DLD1 (cell line): ENCODE measurements around the gene ARHGAP5.

ENCODE experiments used
- in situ Hi-C: cut with HindIII; loops from 2 replicates; pipeline ENCODE4 v1.10.0; 2017; ENCODE audit warnings: low sequenced_read_pairs

Gene ARHGAP5

DNA sequence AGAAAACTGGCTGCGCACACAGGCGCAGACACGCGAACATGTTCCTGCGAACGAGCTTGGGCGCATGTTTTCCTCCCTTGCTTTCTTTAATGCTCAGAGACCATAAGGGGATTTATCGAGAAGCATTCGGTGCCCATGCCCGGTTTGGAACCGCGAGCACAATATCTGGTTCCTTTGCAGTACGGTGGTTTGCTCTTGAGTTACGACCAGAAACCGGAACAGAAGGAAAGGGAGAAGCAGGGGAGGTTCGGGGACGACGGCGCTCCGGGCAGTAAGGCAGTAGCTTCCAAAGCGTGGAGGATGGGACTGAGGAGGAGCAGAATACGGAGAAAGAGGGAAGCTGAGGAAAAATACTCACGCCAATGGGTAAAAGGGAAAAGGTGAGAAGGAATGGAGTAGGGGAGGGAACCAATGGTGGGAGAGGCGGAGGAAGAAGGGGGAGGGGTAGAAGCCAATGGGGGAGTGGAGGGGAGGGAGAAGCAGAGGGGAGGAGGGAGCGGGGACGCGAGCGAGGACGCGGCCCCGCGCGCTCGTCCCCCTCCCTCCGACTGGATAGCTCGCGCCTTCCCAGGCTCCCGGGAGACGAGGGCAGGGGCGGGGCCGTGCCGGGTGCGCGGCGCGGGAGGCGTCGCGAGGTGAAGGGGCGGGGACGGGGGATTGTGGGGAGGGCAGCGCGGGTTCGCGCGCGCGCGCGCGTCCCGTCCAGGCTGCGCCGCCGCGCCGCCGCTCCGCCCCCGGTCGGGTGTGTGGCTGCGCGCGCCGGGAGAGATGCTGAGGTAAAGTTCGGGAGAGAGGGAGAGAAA, 625 bp upstream of the ARHGAP5 start:
- in situ Hi-C loops: no loop called here

DNA sequence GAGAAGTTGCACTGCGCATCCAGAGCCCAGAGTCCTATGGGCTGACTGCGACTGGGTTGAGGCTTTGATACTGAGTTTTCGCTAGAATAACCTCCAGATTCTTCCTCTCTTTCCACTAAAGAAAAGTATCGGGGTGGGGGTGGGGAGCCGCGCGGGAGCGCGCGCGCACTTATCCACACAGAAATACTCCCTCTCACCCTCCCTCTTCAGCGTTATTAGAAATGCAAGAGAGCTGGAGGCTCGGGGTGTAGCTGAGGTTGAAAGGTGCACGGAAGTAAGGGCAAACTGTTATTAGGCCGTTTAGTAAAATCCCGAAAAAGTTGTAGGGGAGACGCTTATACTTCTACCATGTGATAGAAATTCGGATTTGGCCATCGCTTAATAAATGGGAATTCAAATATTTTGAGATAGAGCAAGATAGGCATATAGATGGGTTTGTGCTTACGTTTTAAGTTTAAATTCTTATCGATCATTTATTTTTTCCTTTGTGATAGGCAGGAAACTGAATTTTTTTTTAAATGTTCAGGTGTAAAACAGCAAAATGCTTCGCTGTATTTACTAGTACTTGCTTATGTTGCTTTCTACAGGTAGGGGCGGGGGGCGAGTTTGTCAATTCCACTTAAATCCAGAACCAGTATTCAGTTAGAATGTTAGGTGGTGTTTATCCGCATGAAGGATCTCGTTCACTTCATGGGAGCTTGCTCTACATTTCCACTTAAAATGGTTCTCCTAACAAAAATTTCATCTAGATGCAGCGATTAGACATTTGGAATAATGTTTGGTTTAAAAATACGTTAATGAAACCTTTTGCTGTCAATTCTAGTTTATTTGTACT, 1.1 kb downstream of the ARHGAP5 start:
- in situ Hi-C loops: no loop called here

DNA sequence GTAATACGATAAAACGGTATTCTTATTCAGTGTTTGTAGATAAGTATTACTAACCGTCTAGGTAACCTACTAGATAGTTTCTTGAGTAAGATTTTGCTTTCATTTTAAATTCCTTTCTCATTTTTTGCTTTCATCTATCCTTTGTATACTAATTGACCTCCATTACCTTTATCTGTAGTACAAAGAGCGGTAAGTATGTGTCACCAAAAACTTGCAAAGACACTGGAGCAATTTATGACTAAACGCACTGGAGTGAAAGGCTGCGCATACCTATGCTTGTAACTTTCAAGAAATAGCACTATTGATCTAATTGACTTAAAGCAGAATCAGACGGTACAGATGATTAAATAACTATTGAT, 1.7 kb downstream of the ARHGAP5 start:
- in situ Hi-C loops: no loop called here

DNA sequence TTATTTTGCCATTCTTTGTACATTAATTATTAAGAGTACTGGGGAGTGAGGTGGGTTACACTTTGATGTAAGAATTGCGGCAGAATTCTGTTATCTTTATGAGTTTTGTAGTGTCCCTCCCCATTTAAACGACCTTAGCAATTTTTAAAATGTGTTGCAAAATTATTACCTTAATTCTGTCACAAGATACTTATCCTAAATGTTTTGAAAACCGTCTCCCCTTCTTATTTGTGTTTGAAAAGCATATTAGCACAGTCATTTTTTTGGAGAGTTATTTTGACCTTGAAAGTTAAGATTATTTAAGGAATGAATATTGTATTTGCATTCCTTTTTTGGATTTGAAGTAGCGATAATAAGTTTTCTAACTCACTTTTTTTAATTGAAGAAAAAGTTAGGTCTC, 2.2 kb downstream of the ARHGAP5 start:
- in situ Hi-C loops: no loop called here

DNA sequence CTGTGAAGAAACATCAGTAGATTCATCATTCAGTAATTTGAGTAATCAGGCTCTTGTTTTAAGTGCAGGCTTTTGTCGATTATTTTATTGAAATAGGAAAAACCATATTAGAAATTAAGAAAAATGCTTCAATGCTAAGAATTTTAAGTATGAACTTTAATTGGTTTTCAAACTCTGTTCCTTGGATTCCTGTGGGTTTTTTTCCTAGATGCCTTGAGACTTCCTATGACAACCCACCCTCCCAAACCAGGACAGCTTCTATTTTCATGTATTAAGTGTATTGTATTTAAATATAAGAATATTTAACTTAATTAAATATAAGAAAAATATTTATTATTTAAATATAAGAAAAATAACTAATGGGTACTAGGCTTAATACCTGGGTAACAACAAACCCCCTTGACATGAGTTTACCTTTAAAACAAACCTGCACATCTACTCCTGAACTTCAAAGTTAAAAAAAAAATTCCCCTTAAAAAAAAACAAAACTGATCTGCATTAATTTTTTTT, 3.0 kb downstream of the ARHGAP5 start:
- in situ Hi-C loops: no loop called here

DNA sequence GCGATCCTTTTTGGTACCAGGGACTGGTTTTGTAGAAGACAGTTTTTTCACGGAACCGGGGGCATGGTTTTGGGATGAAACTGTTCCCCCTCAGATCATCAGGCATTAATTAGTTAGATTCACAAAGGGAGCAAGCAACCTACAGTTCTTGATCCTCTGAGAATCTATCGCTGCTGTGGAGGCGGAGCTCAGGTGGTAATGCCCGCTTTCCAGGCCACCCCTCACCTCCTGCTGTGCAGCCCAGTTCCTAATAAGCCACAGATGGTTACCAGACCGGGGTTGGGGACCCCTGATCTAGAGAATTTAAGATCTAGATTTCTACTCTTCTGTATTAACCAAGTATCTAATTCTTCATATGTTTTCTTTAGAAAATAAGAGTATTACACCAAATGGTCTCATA, 4.8 kb downstream of the ARHGAP5 start:
- in situ Hi-C loops: no loop called here

DNA sequence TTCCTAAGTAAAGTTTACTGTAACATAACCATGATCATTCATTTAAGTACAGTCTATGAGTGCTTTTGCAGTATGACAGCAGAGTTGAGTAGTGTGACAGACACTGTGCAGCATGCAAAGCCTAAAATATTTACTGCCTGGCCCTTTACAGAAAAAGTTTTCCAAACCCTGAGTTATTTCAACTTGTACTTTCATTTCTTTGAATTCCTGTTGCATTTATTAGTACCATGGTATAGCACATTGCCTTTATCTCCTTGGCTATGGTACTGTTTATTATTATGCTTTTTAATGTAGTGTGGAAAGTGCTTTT, 6.2 kb downstream of the ARHGAP5 start:
- in situ Hi-C loops: no loop called here

DNA sequence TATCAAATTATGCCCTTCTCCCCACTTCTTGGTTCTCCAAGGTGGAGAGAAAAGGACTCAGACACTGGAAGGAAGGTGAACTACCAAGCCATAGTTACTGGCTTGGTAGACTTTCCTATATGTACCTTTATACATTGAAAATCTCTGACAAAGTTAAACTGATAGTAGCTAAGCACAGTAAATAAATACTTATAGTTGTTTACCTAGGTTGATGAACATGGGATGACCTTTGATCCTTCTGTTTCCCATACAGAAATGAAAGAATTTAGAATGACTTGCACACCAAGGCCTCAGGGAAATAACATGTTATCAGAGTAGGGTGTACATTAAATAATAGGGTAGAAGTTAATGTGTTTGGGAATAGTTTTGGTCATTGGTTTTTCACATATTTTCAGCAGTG, 6.7 kb downstream of the ARHGAP5 start:
- in situ Hi-C loops: no loop called here

DNA sequence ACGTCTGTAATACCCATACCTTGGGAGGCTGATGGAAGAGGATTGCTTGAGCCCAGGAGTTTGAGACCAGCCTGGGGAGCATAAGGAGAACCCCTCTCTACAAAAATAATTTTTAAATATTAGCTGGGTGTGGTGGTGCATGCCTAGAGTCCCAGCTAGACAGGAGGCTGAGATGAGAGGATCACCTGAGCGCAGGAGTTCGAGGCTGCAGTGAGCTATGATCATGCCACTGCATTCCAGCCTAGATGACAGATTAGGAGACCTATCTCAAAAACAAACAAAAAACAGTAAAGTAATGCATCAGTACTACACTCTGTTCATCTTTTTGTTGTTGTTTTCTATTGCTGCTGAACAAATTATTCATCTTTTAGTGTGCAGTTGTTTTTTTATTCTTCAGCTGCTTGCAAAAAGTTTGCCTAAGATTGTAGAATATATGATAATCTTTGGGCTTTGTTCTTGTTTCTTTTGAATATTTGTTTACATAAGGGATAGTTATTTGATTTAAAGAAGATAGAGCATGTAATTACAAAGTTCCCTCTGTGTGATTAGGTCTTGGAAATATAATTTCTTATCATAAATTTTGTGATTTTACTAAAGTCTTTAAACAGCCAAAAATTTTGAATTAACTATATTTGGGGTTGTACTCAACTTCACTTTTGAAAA, 8.2 kb downstream of the ARHGAP5 start:
- in situ Hi-C loops: no loop called here

DNA sequence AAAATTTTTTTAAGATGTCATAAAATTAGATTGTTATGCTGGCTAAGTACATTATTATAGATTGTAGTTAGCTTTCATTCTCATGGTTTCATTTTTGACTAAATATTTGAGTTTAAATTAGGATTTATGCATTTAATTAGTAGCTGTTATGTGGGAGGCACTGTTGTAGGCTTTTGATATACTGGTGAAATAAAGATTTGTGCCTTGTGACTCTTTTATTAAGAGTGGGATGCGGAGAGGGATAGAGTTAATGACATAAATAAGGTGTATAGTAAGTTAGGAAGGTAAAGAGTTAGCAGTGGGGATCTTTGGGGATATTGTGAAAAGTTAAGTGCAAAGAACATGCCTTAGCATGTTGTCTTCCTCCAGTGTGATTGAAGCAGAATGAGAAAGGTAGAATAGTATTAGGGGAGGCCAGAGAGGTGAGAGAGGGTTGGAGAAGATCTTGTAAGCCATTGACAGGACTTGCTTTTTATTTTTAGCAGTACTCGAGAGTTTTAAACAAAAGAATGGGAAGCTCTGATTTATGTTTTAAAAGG, 8.8 kb downstream of the ARHGAP5 start:
- in situ Hi-C loops: no loop called here

DNA sequence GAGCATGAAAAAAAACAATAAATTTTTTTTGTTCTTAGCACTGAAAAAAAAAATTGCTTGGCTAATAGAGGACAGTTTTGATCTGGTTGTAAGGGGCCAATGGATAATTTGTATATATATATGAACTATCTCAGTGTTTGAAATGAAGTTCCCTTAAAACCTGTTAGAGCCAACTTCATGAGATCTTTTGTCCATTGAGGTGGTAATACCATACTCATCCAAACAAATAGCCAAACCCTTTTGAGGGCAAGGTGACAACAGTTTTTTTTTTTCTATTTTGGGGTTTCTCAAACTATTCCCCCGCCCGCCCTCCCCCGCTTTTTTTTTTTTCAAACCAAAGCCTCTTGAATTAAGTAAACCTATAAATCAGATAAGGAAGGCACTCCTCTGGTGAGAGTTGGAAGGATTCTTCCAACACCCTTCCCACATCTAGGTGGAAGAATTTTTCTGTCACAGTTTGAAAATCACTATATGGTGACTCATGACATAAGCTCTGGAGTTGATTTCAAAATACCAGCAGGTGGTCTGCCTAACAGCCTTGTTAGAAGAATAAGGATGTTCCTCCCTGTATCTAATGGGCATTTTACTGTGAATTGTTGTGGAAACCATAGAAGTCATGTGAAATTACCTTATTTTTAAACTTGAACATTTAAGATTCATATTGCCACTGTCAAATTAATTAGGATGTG, 10.2 kb downstream of the ARHGAP5 start:
- in situ Hi-C loops: no loop called here

DNA sequence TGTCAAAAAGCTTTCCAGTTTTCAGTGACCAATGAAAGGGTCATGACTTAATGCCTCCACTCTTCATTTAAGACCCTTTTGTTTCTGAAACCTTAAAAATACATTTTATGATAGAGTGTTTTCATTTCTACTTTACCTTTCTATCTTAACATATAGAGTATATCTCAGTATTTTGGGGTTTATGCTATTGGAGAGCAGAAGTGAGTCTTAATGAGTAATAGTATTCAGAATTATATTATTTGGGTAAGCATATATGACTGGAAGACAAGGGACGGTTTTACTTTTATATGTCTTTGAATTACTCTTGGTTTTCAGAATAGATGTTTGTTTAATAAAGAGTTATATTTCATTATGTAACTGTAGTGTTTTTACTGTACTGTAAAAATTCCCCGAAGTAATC, 10.8 kb downstream of the ARHGAP5 start:
- in situ Hi-C loops: no loop called here

DNA sequence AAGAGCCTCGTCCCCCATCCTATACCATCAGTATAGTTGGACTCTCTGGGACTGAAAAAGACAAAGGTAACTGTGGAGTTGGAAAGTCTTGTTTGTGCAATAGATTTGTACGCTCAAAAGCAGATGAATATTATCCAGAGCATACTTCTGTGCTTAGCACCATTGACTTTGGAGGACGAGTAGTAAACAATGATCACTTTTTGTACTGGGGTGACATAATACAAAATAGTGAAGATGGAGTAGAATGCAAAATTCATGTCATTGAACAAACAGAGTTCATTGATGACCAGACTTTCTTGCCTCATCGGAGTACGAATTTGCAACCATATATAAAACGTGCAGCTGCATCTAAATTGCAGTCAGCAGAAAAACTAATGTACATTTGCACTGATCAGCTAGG, 13.6 kb downstream of the ARHGAP5 start:
- in situ Hi-C loops: no loop called here

DNA sequence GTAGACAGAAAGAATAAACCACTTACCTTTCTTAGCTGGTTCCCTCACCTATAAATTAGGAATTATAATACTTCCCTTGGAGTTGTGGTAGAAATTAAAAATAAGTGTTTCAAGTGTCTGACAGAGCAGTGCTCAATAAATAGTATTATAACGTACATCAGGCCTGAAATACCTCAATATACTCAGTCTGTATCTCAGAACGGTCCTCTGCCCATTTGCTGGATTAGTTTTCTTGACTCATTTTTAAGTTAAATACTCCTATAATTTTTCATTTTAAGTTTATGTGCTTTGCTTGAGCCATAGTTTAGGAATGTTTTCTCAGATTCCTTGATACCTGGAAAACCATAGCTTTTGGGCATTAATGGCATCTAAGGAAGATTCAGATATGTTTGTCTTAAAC, 22.4 kb downstream of the ARHGAP5 start:
- in situ Hi-C loops: no loop called here

DNA sequence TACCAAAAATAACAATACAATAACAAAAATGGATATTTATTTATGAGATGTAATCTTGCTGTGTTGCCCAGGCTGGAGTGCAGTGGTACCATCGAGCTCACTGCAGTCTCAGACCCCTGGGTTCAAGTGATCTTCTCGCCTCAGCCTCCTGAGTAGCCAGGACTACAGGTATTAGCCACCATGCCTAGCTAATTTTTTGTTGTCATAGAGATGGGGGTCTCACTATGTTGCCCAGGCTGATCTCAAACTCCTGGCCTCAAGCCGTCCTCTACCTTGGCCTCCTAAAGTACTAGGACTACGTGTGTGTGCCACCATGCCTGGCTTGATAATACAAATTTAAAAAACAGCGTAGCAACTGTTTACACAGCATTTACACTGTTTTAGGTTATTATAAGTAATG, 23.1 kb downstream of the ARHGAP5 start:
- in situ Hi-C loops: no loop called here

DNA sequence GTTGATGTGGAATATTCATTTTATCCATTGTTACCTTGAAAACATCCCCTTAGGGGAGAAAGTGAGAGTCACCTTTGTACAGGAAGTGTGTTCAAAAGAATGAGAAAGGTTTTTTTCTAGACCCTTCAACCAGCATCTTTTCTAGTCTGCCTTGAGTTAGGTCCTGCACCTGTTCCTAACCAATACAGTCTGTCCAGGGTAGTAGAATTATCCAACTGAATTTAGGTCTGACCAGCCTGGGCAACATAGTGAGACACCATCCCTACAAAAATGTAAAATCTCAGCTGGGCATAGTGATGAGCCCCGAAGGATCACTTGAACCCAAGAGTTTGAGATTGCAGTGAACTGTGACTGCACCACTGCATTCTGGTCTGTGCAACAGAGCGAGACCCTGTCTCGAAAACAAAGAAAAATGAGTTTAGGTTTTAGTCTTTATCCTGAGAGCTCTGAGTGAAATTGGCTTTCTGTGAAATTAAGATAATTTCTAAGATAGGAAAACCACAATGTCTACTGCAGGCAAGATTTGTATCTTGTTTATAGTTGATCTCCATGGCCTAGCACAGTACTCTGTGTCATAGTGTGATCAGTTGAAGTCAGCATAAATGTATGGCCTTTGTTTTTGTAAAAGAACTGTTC, 25.2 kb downstream of the ARHGAP5 start:
- in situ Hi-C loops: no loop called here

DNA sequence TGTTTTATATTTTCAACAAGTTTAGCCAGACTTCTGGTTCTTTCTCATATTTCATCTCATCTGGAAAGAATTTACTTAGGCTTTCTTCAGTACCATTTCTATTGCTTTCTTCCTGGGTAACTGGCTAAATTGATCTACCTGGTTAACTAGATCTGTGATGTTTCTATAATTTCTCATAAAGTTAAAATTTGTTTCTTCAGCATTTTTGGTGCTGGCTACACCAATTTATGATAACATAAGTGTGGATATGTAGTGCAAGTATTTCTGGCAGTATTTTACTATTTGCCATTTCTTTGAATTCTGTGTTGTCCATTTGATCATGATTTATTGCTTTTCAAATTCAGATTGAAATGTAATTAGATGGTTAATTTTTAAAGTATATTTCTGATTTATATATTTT, 25.9 kb downstream of the ARHGAP5 start:
- in situ Hi-C loops: no loop called here

DNA sequence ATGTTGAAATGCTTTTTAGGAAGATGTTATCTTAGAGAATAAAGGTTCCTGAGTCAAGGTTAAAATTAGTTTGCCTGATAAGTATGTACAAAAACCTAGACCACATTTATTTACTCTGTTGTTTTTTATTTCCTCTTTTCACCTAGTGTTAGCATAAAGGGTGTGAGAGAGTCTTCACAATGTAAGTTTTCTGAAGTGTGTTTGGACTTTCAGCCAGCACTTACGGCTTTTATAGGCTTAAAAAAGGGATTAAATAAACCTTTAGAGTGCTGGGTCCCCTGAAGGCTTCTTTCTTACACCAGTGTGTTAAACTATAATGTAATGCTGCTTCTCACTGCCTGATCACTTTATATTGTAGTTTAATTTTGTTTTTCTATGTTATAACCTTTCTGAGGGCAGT, 27.2 kb downstream of the ARHGAP5 start:
- in situ Hi-C loops: no loop called here

DNA sequence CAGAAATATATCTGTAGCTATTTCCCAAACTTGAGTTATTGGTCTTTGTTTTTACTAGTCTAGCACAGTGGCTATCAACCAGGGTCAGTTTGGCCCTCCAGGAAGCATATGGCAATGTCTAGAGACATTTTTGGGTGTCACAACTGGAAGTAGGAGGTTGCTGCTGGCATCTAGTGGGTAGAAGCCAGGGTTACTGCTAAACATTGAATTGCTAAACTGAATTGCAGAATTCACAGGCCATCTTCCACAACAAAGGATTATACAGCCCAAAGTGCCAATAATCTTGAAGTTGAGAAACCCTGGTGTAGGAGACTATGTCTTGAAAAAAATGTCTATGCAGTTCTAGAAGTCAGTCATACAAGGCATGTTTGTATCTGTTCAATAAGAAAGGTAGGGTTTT, 27.7 kb downstream of the ARHGAP5 start:
- in situ Hi-C loops: no loop called here

DNA sequence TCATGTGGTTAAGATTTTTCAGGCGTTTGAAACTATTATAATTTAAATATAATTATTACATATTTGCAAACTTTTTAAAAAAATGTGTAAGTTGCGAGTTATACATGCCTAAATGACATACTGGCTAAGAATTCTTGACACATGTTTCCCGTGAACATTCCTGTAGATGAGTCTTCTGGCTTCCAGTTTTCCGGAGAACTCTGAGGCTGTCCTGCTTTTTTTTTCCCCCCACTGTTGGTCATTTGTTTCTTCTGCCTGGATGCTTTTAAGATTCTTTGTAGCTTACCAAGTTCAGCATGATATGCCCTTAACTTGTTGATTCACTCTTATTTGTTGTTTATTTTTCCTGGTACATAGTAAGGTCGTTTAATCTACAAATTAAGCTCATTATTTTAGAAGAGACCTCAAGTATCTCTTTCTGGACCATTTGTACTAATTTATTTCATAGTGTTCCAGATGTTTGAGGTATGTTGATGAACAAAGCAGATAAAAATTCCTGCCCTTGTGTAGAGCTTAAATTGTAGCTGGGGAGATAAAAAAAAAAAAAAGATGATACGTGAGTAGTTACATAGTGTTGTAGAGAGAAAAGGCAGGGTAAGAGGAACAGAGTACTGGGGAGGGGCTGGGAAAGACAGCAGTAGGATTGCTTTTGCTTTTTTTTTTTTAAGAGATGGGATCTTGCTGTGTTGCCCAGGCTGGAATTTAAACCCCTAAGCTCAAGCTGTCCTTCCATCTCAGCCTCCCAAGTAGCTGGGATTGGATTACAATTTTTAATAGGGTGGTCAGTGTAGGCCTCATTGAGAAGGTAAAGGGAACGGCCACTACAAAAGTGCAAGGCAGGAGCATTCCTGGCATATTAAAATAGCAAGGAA, 32.8 kb downstream of the ARHGAP5 start:
- in situ Hi-C loops: no loop called here
